B cell (primary cell): ENCODE data around the gene TM6SF1. TPM values are rescaled to one million over a fixed set of nuclear protein-coding genes. Genes with fewer than 3 reads are reported as not detected.
"Not testable (repeated sequence)": the region's sequence is repeated elsewhere in the genome, so short reads cannot be mapped to it uniquely, and the experiment has no call there.

Experiments used
- ATAC-seq: fragments of 200-7000 bp; cut with Tn5 transposase; one replicate; pipeline ENCODE4 v1.10.0; 2021; ENCODE audit warnings: low read depth, mild to moderate bottlenecking, moderate number of reproducible peaks, moderate library complexity
- CTCF ChIA-PET: fragments of 350-600 bp; sonication (Branson Sonifier 250); formaldehyde crosslinking; loops from one replicate; lab custom pipeline; 2021; ENCODE audit warnings: antibody characterized with exemption, inconsistent platforms; lab: Charles Lee
- POLR2A ChIA-PET: fragments of 350-600 bp; sonication (Branson Sonifier 250); formaldehyde crosslinking; loops from one replicate; lab custom pipeline; 2021; ENCODE audit warnings: antibody characterized with exemption; lab: Charles Lee
- DNase-seq: peaks from one replicate; pipeline ENCODE4 v3.0.0; 2013
- H2AFZ ChIP-seq: 2 replicates; pipeline ENCODE4 v1.6.1; 2012; ENCODE audit warnings: mild to moderate bottlenecking, low read depth, low read length; ENCODE audit not compliant: insufficient read depth, poor library complexity, severe bottlenecking
- H3K27ac ChIP-seq, 2 donors: 1 replicate in 1 of 2; 2 replicates in 1 of 2; pipeline ENCODE4 v1.5.1; 2012 to 2013; ENCODE audit warnings: low read length in 2 of 2, mild to moderate bottlenecking in 2 of 2, moderate library complexity in 1 of 2
- H3K27me3 ChIP-seq, 4 experiments: fragments of 200-600 bp in 1 of 4; sonication (generic) in 1 of 4; replicated peaks in 1 of 4; 1 replicate in 2 of 4; 2 replicates in 2 of 4; pipeline versions ENCODE4 v1.6.1 to v1.7.0; 2013 to 2016; ENCODE audit warnings: low read length in 3 of 4, mild to moderate bottlenecking in 2 of 4, mixed read lengths in 1 of 4, moderate library complexity in 1 of 4; ENCODE audit not compliant: insufficient read depth in 4 of 4, control insufficient read depth in 3 of 4; ENCODE audit errors: control extremely low read depth in 1 of 4
- H3K36me3 ChIP-seq, 2 experiments: replicated peaks in 1 of 2; 1 replicate in 1 of 2; 2 replicates in 1 of 2; pipeline versions ENCODE4 v1.6.1 to v1.7.1; 2013; ENCODE audit warnings: low read length in 1 of 2; ENCODE audit not compliant: insufficient read depth in 2 of 2, control insufficient read depth in 1 of 2; ENCODE audit errors: control extremely low read depth in 1 of 2, extremely low read depth in 1 of 2
- H3K4me1 ChIP-seq, 2 donors: fragments of 200-600 bp in 1 of 2; sonication (generic) in 1 of 2; 1 replicate in 1 of 2; 2 replicates in 1 of 2; pipeline versions ENCODE4 v1.5.1 to v1.6.1; 2013 to 2017; ENCODE audit warnings: low read length in 2 of 2; ENCODE audit not compliant: control insufficient read depth in 2 of 2, insufficient read depth in 2 of 2
- H3K4me2 ChIP-seq: replicated peaks from 2 replicates; pipeline ENCODE3; 2012; ENCODE audit warnings: mild to moderate bottlenecking, low read depth, low read length; ENCODE audit not compliant: poor library complexity, severe bottlenecking
- H3K4me3 ChIP-seq, 5 experiments: fragments of 200-600 bp in 1 of 5; sonication (generic) in 1 of 5; 1 replicate in 3 of 5; 2 replicates in 2 of 5; pipeline versions ENCODE4 v1.5.1 to v1.7.0; 2011 to 2016; ENCODE audit warnings: low read length in 4 of 5, mild to moderate bottlenecking in 4 of 5, low read depth in 2 of 5, control low read depth in 1 of 5, moderate library complexity in 1 of 5; ENCODE audit not compliant: insufficient read depth in 1 of 5; ENCODE audit errors: control extremely low read depth in 1 of 5, extremely low read depth in 1 of 5
- H3K79me2 ChIP-seq: fragments of 200-600 bp; sonication (generic); one replicate; pipeline ENCODE4 v1.6.0; 2016; ENCODE audit warnings: low read length; ENCODE audit not compliant: control insufficient read depth, insufficient read depth
- H3K9ac ChIP-seq: fragments of 200-600 bp; sonication (generic); 2 replicates; pipeline ENCODE4 v1.6.1; 2017; ENCODE audit warnings: mild to moderate bottlenecking, low read length, moderate library complexity
- H3K9me3 ChIP-seq, 3 donors: one replicate each; pipeline versions ENCODE4 v1.6.1 to v1.7.1; 2013; ENCODE audit warnings: low read length in 2 of 3; ENCODE audit not compliant: control insufficient read depth in 2 of 3, insufficient read depth in 1 of 3; ENCODE audit errors: control extremely low read depth in 1 of 3
- H4K20me1 ChIP-seq: 2 replicates; pipeline ENCODE4 v1.6.0; 2012; ENCODE audit warnings: mild to moderate bottlenecking, low read length; ENCODE audit not compliant: insufficient read depth, control insufficient read depth, poor library complexity, severe bottlenecking
- H3K27ac Mint-ChIP-seq: one replicate; pipeline ENCODE4 v1.8.0; 2021; ENCODE audit warnings: mixed read lengths
- H3K27me3 Mint-ChIP-seq: one replicate; pipeline ENCODE4 v1.8.0; 2021; ENCODE audit warnings: mixed read lengths
- H3K4me1 Mint-ChIP-seq: one replicate; pipeline ENCODE4 v1.8.0; 2021; ENCODE audit warnings: mixed read lengths
- H3K4me3 Mint-ChIP-seq: one replicate; pipeline ENCODE4 v1.8.0; 2021; ENCODE audit warnings: mixed read lengths
- H3K9me3 Mint-ChIP-seq: one replicate; pipeline ENCODE4 v1.8.0; 2022; ENCODE audit warnings: mixed read lengths; ENCODE audit not compliant: insufficient read depth
- EZH2 ChIP-seq: IDR thresholded peaks from 2 replicates; pipeline ENCODE4 v1.6.1; 2012; ENCODE audit warnings: borderline replicate concordance, low read depth, mild to moderate bottlenecking, moderate library complexity, low read length; ENCODE audit not compliant: insufficient read depth, poor library complexity, severe bottlenecking
- WGBS: methylation state at CpG from one replicate; pipeline ENCODE4 v1.1.5; 2013; ENCODE audit warnings: missing lambda C conversion rate; ENCODE audit not compliant: insufficient coverage; 5-methylcytosine and 5-hydroxymethylcytosine counted together
- intact Hi-C: fragments of 100-400 bp; cut with micrococcal nuclease; formaldehyde crosslinking; loops from one replicate; pipeline ENCODE4 v1.10.0; 2022
- polyA plus RNA-seq: library from polyadenylated mRNA; depleted of rRNA; stranded (reverse); fragments of >200 nt; gene quantifications from 2 replicates; pipeline ENCODE4 v1.2.3, GENCODE V29; 2012
- total RNA-seq, 2 donors: library from RNA; stranded (reverse); fragments of 120-200 nt in 1 of 2; gene quantifications; 1 replicate in 1 of 2; 2 replicates in 1 of 2; pipeline versions ENCODE4 v1.2.3 to v1.2.4, GENCODE V29; 2013 to 2022
- TF ChIP-seq, protein P1 (sequence below): fragments of 200-600 bp; IDR thresholded peaks from one replicate; pipeline ENCODE4 v1.8.0; 2022; ENCODE audit warnings: antibody characterized with exemption, mild to moderate bottlenecking

Gene TM6SF1
- total and polyA plus RNA-seq, 2 donors (not counting 1 experiment from before 2014, with no cell fraction given) = 1.1 to 1.6 TPM

DNA sequence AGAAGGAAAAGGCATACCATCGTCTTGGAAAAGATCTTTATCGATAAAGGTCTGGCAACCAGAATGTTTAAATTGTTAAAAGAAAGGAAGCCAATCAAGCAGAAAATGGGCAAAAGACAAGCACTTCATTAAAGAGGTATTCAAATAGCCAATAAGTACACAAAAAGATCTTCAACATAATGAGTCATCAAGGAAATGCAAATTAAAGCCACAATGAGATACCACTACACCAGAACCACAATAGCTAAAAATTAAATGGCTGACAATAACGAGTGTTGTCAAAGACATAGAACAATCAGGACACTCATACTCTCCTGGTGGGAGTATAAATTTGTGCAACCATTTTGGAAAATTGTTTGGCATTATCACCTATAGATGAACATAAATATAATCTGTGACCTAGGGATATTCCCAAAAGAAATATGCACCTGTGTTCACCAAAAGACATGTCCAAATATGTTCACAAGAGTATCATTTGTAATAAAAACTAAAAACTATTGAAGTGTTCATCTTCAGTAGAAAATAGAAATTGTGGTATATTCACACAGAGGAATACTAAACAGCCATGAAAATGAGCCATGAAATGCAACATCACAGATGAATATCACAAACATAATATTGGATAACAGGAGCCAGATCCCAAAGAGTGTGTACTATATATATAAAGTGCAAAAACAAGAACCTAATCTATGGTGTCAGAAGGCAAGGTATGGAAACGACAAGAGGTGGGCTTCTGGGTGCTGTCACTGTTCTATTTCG is 26.0 kb upstream of the TM6SF1 start:
- Histone ChIP-seq H3K4me2 (no peak overlapping the region), H3K79me2 (no peaks in the 10 kb centered on the region), H3K9me3 (peaks cover 0 to 2% (median 0%) of the 10 kb centered on the region in 3 donors), H3K36me3 (no peaks in the 10 kb centered on the region), H3K27ac (no peak overlapping the region), H4K20me1 (no peaks in the 10 kb centered on the region), H3K4me3 (no peak overlapping the region), H3K27me3 (peaks cover 0 to 21% (median 9%) of the 10 kb centered on the region in 4 experiments), H2AFZ (no peak overlapping the region), H3K4me1 (no peaks in the 10 kb centered on the region), H3K9ac (no peak overlapping the region)
- no peak for ATAC-seq
- DNase-seq = no peak
- no CpG with 5 or more reads among the region's 5 CpGs for WGBS
- POLR2A ChIA-PET = no interaction called here
- no peak overlapping the region for H3K27ac Mint-ChIP-seq
- H3K4me1 Mint-ChIP-seq = no peaks in the 10 kb centered on the region
- no peak overlapping the region for H3K4me3 Mint-ChIP-seq
- H3K9me3 Mint-ChIP-seq = no peaks in the 10 kb centered on the region
- intact Hi-C loops = no loop called here
- CTCF ChIA-PET = no interaction called here
- TF ChIP-seq EZH2 = no peak
- TF ChIP-seq, protein P1, sequence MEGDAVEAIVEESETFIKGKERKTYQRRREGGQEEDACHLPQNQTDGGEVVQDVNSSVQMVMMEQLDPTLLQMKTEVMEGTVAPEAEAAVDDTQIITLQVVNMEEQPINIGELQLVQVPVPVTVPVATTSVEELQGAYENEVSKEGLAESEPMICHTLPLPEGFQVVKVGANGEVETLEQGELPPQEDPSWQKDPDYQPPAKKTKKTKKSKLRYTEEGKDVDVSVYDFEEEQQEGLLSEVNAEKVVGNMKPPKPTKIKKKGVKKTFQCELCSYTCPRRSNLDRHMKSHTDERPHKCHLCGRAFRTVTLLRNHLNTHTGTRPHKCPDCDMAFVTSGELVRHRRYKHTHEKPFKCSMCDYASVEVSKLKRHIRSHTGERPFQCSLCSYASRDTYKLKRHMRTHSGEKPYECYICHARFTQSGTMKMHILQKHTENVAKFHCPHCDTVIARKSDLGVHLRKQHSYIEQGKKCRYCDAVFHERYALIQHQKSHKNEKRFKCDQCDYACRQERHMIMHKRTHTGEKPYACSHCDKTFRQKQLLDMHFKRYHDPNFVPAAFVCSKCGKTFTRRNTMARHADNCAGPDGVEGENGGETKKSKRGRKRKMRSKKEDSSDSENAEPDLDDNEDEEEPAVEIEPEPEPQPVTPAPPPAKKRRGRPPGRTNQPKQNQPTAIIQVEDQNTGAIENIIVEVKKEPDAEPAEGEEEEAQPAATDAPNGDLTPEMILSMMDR = no peak
- peaks cover 55% of the 10 kb centered on the region for H3K27me3 Mint-ChIP-seq

DNA sequence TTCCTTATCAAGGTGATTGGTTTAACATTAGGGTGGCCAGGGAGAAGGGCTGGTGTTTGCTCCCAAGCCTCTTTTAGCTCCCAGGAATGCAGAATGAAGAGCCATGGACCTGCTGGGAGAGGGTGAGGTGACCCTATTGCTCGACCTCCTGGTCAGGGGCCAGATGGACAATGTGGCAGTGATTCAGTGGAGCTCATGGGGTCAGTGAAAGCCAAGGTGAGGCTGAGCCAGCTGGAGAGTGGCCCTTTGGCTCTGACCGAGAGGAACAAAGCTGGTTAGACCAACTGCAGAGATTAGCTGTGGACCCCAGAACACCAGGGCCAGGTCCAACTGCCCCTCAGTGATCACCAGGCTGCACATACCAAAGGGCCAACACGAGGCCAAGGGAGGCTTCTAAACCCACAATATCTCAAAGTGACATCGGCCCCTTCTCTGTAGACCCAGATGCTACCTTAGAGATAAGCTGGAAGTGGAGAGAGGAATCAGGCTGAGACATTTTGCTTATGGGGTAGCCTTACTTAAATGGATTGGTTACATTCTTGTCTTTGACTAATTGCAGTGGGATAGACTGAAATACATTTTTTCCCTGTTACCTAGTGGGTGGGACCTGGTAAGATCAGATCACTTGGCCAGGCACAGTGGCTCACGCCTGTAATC is 24.6 kb upstream of the TM6SF1 start:
- no peaks in the 10 kb centered on the region for H3K4me1 Mint-ChIP-seq
- H2AFZ ChIP-seq = no peak overlapping the region
- H3K27me3 ChIP-seq = peaks cover 0 to 21% (median 9%) of the 10 kb centered on the region in 4 experiments
- H3K27ac ChIP-seq = no peak overlapping the region
- H3K36me3 ChIP-seq = no peaks in the 10 kb centered on the region
- H3K4me2 ChIP-seq = no peak overlapping the region
- peaks cover 0 to 1% (median 0%) of the 10 kb centered on the region in 3 donors for H3K9me3 ChIP-seq
- H3K4me1 ChIP-seq = no peaks in the 10 kb centered on the region
- H3K9ac ChIP-seq = no peak overlapping the region
- no peaks in the 10 kb centered on the region for H3K9me3 Mint-ChIP-seq
- no peak overlapping the region for H3K4me3 ChIP-seq
- no peak for DNase-seq
- H3K27me3 Mint-ChIP-seq = peaks cover 52% of the 10 kb centered on the region
- WGBS = 86% methylated on average over 3 of the region's 5 CpGs
- H4K20me1 ChIP-seq = no peaks in the 10 kb centered on the region
- ATAC-seq = no peak
- no peak overlapping the region for H3K27ac Mint-ChIP-seq
- TF ChIP-seq, protein P1 = no peak
- no peak for TF ChIP-seq EZH2
- H3K4me3 Mint-ChIP-seq = no peak overlapping the region
- POLR2A ChIA-PET = no interaction called here
- CTCF ChIA-PET = no interaction called here
- H3K79me2 ChIP-seq = no peaks in the 10 kb centered on the region
- intact Hi-C loops = no loop called here

DNA sequence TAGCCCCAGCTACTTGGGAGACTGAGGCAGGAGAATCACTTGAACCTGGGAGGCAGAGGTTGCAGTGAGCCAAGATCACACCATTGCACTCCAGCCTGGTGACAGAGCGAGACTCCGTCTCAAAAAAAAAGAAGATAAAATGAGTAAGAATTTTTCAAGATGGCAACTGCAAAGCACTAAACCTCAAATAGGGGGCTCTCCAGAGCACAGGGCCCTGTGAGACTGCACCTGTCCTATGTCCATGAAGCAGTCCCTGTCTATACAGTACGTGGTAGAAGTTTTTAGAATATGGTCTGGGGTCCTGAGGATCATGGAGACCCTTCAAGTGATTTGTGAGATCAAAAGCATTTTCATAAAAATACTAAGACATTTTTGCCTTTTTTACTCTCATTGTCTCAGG is 22.0 kb upstream of the TM6SF1 start:
- H3K9ac ChIP-seq, POLR2A ChIA-PET, ATAC-seq, H2AFZ ChIP-seq, H3K4me3 ChIP-seq, H3K9me3 ChIP-seq, H3K4me2 ChIP-seq, H3K4me3 Mint-ChIP-seq, H3K4me1 Mint-ChIP-seq, H3K79me2 ChIP-seq, H3K27ac Mint-ChIP-seq, H3K4me1 ChIP-seq, H3K36me3 ChIP-seq, CTCF ChIA-PET, intact Hi-C loops, H3K9me3 Mint-ChIP-seq, H3K27ac ChIP-seq, H4K20me1 ChIP-seq, DNase-seq: not testable (repeated sequence)
- 100% methylated on average over 2 of the region's 3 CpGs for WGBS
- peaks cover 39% of the 10 kb centered on the region for H3K27me3 Mint-ChIP-seq
- peaks cover 0 to 11% (median 6%) of the 10 kb centered on the region in 4 experiments for H3K27me3 ChIP-seq
